H7 (cell line): ENCODE data around the gene TMEM239. TPM values are rescaled to one million over a fixed set of nuclear protein-coding genes. Genes with fewer than 3 reads are reported as not detected.

Experiments used
- total RNA-seq: library from RNA; depleted of rRNA; stranded (reverse); fragments of >200 nt; shearing (Covaris generic); gene quantifications from 2 replicates; pipeline ENCODE4 v1.2.3, GENCODE V29; 2014; rRNA removed

Gene TMEM239
- total RNA-seq, 1 experiment from 2014 or later, result not detected

Other genes with a start within 250 kb of the TMEM239 start
- gene NOP56, start 163.7 kb upstream of the TMEM239 start, total RNA-seq, result 334 and 392 TPM in 2 replicates
- 174 and 183 TPM in 2 replicates for gene IDH3B, start 152.1 kb upstream of the TMEM239 start, total RNA-seq
- gene EBF4, start 123.6 kb upstream of the TMEM239 start, total RNA-seq, result 1.1 and 2.6 TPM in 2 replicates
- gene CPXM1, start 15.7 kb upstream of the TMEM239 start, total RNA-seq, result 105 and 109 TPM in 2 replicates
- not detected in 2 replicates for gene C20orf141, start 1.4 kb upstream of the TMEM239 start, total RNA-seq
- 21.8 and 23.6 TPM in 2 replicates for gene PCED1A, start 24.3 kb downstream of the TMEM239 start, total RNA-seq
- 25.3 and 27.5 TPM in 2 replicates for gene VPS16, start 24.4 kb downstream of the TMEM239 start, total RNA-seq
- gene PTPRA, start 57.1 kb downstream of the TMEM239 start, total RNA-seq, result 22.1 and 36.3 TPM in 2 replicates
- not detected in 2 replicates for gene GNRH2, start 227.3 kb downstream of the TMEM239 start, total RNA-seq
- 133 and 141 TPM in 2 replicates for gene MRPS26, start 229.7 kb downstream of the TMEM239 start, total RNA-seq